AML-193 (cell line): ENCODE measurements around the gene R3HDM4.
"Not testable (repeated sequence)": the region's sequence is repeated elsewhere in the genome, so short reads cannot be mapped to it uniquely, and the experiment has no call there.

Source experiments
- DNase-seq, 2 experiments: peaks; one replicate each; lab custom pipeline; 2025; lab: John Stamatoyannopoulos, UW

Gene R3HDM4

DNA sequence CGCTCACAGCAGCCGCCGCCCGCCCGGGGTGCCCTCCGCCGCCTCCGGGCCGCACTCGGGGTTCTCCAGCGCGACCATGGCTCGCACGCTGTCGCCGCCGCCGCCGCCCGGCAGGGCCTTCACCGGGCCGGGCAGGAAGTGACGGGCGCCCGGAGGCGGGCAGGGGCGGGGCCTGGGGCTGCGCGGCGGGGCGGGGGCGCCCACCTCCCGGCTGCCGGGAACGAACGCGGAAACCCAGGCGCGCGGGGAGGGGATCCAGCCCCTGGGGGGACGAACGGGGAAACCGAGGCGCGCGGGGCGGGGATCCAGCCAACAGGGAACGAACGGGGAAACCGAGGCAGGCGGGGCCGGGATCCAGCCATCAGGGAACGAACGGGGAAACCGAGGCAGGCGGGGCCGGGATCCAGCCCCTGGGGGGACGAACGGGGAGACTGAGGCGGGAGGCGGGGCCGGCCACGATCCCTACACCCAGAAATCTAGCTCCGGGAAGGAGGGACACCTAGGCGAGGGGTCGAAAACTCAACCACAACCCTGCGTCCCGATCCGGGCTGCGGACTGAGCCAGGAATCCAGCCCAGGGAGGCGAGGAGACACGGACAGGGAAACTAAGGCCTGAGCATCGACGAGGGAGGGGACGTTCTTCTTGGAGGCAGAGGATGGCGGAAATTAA lies at the start of gene R3HDM4:
Gene R3HDM4 (minus strand): TSS at position 140 of the 669 bp plus-strand sequence. CDS start 62 bp downstream, at position 78.
- peak; percentile 26 to 31 for DNase-seq

DNA sequence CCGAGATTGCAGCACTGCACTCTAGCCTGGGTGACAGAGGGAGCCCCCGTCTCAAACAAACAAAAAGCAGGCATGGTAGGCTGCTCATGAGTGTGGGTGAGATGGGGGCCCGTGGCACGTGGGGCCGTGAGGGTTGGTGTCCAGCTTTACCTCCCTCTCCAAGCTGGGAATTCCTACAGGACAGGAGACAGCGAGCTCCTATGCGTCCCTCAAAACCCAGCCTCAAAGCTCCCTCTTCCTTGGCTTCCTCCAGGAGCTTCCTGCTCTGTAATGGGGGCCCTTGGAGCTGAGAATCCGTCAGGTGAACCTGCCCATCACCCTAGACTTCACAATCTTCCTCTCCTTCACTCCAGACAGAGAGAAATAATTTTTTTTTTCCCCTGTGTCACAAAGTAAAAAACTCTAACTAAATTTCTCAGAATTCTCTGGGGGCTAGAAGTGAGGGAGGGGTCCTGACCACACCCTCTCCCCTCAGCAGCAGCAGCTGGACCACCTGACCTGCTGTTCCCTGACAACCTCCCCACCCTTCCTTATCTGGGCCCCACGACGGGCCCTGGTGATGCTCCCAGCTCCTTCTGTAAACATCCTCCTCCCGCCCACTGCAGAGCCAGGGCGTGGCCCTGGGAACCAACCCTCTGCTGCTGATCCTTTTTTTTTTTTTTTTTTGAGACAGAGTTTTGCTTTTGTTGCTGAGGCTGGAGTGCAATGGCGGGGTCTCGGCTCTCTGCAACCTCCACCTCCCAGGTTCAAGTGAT lies 49.0 kb upstream of the R3HDM4 start:
- DNase-seq: no peak

DNA sequence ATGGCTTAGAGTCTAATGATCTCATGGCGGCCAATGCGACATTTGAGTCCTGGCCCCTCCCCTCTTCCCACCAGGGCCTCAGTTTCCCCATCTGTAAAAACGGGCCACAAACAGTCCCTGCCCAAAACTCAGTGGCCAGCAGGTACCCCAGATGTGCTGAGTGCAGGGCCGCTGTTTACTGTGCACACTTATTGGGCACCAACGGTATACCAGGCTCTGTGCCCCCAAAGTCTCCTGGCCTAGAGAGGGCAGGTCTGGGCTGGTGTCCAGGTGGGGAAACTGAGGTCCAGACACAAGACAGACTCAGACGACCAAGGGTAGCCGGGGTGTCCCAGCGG lies 47.6 kb upstream of the R3HDM4 start:
- no peak for DNase-seq

DNA sequence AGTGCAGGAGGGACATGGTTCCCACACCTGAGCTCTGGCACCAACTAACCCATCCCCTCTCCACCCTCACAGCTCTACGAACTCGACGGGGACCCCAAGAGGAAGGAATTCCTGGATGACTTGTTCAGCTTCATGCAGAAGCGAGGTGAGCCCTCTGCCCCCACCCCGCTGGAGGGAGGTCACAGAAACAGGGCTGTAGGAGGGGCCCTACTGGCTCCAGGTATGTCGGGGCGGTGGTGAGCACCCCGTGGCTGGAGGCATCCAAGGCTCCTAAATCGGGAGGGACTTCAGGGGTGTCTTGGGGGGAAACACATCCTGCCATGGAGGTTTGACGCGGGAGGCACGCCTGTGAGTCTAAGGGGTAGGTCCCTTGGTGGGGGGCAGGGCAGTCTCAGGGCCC lies 47.0 kb upstream of the R3HDM4 start:
- no peak for DNase-seq

- no peak for DNase-seq
These were observed 46.2 kb upstream of the R3HDM4 start for GRCh38 chr19:958967-959855.

DNA sequence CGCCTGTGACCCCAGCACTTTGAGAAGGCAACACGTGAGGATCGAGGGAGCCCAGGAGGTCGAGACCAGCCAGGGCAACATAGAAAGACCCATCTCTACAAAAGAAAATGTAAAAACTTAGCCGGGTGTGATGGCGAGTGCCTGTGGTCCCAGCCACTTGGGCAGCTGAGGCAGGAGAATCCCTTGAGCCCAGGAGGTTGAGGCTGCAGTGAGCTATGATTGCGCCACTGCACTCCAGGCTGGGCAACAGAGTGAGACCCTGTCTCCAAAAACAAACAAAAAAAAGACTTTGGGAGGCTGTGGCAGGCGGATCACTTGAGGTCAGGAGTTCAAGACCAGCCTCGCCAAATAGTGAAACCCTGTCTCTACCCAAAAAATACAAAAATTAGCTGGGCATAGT lies 44.6 kb upstream of the R3HDM4 start:
- DNase-seq: not testable (repeated sequence)

- DNase-seq: no peak
These were observed 43.9 kb upstream of the R3HDM4 start for GRCh38 chr19:956766-957440.

GRCh38 chr19:955803-956765 lies 43.1 kb upstream of the R3HDM4 start:
- DNase-seq: no peak

DNA sequence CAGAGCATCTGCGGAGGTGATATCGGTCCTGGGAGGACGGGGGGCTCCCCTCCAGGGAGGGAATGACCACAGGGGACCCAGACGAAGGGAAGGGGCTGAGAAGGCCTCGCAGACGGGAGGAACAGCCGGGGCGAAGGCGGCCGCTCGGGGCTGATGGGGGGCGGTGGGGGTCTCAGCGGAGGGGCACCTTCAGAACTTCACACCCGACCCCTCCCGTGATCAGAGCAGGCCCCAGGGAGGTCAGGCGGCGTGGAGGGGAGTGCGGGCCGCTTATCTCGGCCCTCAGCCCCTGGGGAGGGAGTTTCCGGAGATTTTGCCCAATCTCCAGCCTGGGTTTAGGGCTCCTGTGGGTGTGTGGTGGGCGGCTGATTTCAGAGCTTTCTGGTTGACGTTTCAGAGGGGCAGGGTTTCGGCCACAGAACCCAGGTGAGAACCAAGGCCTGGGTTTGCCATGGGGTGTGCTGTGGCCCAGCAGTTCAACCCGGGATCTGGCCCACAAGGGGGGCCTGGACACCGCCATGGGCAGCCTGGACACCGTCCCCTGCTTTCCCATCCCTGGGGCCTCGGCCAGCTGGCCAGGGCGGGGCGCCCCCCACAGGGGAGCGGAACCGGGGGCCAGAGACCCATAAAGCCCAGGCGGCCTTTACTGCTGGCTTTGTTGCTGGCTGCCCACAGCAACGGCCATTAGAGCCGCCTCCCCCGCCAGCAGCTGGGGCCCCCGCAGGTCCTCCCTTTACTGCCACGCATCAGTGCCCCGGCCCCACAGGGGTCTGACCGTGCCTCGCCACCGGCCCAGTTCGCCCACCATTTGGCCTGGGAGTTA lies 41.9 kb upstream of the R3HDM4 start:
- DNase-seq: no peak

DNA sequence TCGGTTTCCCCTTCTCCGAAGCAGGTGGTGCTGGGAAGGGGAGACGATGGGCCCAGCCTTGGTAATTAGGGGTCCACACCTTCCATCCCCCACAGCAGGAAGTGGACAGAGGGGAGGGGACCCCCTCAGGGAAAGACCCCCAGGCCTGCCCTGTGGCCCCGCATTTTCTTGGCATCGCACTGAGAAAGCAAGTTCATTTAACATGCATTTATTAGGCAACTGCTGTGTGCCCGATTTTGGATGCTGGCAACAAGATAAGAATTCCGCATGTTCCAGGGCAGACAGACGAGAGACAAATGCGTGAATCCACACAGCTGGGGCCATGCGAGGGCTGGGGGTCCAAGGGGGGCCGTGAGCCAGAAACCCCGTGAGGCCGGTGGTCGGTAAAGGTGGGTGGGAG lies 41.3 kb upstream of the R3HDM4 start:
- DNase-seq: no peak

DNA sequence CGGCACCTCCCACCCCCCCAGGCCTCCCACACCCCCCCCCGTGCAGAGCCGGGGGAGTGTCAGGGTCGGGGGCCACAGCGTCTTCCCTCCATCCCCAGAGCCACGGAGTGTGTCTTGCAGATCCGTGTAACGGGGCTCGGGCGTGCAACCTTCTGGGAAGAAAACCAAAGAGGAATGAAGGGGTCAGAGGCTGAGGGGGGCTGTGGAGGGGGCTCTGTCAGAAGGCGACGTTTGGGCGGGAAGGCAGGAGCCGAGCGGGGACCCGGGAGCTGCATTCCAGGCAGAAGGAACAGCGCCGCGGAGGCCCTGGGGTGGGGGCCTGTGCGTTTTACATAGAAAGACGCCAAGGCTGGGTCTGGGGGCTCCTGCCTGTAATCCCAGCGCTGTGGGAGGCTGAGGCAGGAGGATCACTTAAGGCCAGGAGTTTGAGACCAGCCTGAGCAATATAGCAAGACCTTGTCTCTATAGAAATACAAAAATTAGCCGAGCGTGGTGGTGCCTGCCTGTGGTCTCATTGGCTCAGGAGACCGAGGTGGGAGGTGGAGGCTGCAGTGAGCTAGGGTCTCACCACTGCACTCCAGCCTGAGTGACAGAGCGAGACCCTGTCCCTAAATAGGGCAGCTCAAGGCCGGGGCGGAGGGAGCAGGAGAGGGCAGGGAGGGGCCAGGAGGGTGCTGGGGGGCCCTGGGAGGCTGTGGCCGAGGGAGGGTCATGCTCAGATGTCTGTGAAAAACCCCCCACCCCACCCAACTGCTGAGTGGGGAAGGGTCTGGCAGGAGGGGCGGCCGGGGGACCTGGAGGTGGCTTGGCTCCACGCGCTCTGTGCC lies 40.6 kb upstream of the R3HDM4 start:
- DNase-seq: no peak

DNA sequence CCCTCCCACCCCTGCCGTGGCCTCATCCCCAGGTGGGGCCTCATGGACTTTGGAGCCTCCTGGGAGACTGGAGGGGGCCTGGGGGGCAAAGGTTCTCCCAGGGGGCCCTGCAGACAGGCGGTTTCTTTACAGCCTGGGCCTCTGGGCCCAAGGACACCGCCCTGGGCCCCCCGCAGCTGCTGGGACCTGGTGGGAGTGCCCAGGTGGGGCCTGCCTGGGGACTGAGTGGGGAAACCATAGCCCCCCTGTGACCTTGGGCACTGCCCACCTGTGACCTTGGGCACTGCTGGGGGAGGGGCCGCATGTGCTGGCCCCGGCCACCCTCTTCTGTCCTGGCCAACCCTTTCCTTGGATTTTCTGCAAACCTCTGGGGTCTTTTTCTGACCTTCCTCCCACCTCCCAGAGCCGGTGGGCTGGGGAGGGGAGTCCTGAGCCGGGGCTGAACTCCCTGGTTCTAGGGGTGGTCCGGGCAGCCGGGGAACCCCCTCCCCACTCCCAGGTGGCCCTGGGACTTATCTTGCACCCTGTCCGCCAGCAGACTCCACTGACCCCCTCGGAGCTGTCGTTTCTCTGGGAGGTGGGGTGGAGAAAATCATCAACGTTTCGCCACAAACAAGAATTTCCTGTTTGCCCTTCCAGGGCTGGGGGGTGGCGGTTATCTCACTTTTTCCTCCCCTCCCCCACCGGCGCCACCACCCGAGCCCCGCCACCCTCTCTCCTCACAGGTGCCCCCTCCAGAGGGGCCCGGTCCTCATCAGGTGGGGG lies 39.8 kb upstream of the R3HDM4 start:
- DNase-seq: no peak

GRCh38 chr19:952049-952679 lies 39.1 kb upstream of the R3HDM4 start:
- no peak for DNase-seq

DNA sequence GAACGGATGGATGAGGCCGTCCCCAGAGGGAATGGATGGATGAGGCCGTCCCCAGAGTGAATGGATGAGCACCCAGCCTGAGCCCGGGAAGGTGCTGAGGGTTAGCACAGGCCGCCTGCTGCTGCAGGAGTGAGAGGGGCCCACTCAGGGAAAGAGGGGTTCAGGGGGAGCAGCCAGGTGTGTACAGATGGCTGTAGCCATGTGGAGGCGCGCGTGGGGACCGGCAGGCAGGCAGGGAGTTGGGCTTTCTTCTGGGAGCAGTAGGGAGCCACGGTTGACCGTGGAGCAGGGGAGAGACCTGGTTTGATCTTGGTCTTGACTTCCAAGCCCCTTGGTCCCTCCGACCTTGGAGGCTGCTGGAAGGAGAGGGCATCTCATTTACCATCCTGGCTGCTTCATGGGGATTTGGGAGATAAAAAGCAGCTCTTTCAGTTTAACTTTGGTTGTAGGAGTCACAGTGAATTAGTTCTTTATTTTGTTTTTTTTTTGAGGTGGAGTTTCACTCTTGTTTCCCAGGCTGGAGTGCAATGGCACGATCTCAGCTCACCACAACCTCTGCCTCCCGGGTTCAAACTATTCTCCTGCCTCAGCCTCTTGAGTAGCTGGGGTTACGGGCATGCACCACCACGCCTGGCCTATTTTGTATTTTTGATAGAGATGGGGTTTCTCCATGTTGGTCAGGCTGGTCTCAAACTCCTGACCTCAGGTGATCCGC lies 37.5 kb upstream of the R3HDM4 start:
- DNase-seq: no peak

DNA sequence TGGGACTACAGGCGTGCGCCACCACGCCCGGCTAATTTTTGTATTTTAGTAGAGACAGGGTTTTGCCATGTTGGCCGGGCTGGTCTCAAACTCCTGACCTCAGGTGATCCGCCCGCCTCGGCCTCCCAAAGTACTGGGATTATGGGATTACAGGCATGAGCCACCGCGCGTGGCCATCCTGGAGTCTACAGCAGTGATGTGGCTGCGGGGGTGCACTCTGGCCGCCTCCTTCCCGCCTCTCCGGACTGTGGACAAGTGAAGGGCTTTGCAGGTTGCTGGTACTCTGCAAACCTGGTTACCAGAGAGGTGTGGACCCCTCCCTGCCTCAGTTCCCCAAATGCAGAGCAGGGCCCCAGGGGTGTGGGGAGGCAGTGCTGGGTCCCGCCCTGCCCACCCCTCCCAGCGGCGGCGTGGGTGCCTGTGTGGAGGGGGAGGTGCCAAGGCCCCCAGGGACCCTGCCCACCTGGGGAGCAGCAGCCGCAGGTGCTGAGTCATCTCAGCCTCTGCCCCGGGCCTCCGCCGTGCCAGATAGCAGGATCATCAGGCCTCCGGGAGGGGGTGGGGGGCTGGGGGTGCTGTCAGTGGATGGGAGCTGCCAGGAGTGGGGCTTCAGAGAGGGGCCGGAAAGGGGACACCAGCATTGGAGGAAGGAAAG lies 36.0 kb upstream of the R3HDM4 start:
- DNase-seq: no peak

DNA sequence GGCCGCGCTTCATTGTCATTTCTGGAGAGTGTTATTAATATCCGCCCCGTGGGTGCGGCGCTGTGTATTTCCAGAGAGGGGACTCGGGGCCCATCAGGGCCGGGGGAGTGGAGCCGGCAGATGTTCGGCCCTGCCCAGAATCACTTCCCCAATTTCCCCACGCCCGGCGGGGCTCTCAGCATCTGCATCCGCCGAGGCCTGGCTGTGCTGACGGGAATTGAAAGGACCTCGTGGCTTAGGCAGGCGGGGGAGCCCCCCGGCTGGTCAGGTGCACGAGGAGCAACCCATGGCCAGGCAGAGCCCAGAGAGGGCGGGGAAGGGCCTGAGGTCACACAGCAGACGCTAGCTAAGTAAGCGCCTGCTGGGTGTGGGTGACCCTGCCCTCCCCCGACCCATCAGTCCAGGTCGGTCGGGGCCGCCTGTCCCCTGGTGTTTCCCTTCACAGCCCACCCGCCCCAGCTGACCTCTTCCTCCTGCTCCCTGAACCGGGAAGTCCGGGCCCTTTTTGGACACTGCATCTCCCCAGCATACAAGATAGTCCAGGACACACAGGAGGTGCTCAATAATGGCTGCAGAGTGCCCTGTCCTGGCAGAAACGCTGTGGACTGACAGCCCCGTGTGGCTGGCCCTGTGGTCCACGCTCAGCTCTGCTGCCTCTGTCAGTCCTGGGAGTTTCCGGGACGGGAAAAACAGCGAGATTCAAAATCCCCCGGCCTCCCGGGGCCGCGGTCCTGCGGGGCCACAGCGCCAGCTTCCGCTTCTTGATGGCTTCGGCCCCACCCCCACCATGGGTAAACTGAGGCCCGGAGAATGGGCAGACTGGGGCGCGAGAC lies 34.9 kb upstream of the R3HDM4 start:
- DNase-seq: no peak
